ENCODE results near the gene LRRN3.
A peak's percentile ranks its signal among the peaks of the same experiment; 100 is the strongest.

The LRRN3 gene

GRCh38 chr7:111164442-111164841 is 73.5 kb downstream of the LRRN3 start:
- H3K14ac ChIP-seq (ENCODE audit: low read length) = no peak overlapping the region
- no peak overlapping the region for H3K27ac ChIP-seq (replicated peaks; ENCODE audit: low read length)
- no peak overlapping the region for H4K8ac ChIP-seq (ENCODE audit: low read depth, low read length)
- H4K91ac ChIP-seq (ENCODE audit: low read depth, low read length, poor library complexity) = no peak overlapping the region
- H2BK120ac ChIP-seq (ENCODE audit: low read depth, low read length) = no peak overlapping the region
- H2BK12ac ChIP-seq (ENCODE audit: low read length) = no peak overlapping the region
- H2AK5ac ChIP-seq (ENCODE audit: low read depth, low read length) = no peak overlapping the region
- DNase-seq (ENCODE audit: low spot score) = no peak
- H3K9me3 ChIP-seq (replicated peaks in 1 of 2; ENCODE audit: control insufficient read depth in 2 of 2, insufficient read depth in 1 of 2, low read depth in 1 of 2, low read length in 2 of 2) = no peaks in the 10 kb centered on the region
- no peaks in the 10 kb centered on the region for H3K4me1 ChIP-seq (ENCODE audit: control insufficient read depth in 2 of 2, insufficient read depth in 1 of 2, low read depth in 1 of 2, low read length in 2 of 2)
- H3K4ac ChIP-seq (ENCODE audit: low read length) = no peak overlapping the region
- peak overlapping the region; percentile 20 for H3K23ac ChIP-seq (ENCODE audit: low read depth, low read length, poor library complexity)
- no CpG with 5 or more reads among the region's 1 CpG for WGBS, 2 donors (ENCODE audit: extremely low coverage in 2 of 2, insufficient read length in 2 of 2, insufficient replicate concordance in 1 of 2)
- H3K4me2 ChIP-seq (ENCODE audit: insufficient read depth, low read length, poor library complexity, severe bottlenecking) = no peak overlapping the region
- H2BK5ac ChIP-seq (ENCODE audit: low read length) = no peak overlapping the region
- no peak overlapping the region for H3K9ac ChIP-seq (ENCODE audit: low read depth, low read length, poor library complexity)
- H3K36me3 ChIP-seq (replicated peaks in 1 of 2; ENCODE audit: control insufficient read depth in 2 of 2, insufficient read depth in 2 of 2, low read length in 2 of 2) = no peaks in the 10 kb centered on the region
- H2BK15ac ChIP-seq (ENCODE audit: low read length) = no peak overlapping the region
- H2AFZ ChIP-seq (ENCODE audit: low read length) = no peak overlapping the region
- peak overlapping the region in 1 of 2 donors; percentile 46 for H3K4me3 ChIP-seq (ENCODE audit: low read length in 2 of 2)
- H3K27me3 ChIP-seq (ENCODE audit: control insufficient read depth in 3 of 3, insufficient read depth in 3 of 3, low read depth in 1 of 3, low read length in 3 of 3) = no peaks in the 10 kb centered on the region
- H3K18ac ChIP-seq (ENCODE audit: low read length) = no peak overlapping the region
- no peaks in the 10 kb centered on the region for H3K79me1 ChIP-seq (ENCODE audit: low read depth, low read length)

- H2BK5ac ChIP-seq (ENCODE audit: low read length) = no peak overlapping the region
- no peak overlapping the region for H3K9ac ChIP-seq (ENCODE audit: low read depth, low read length, poor library complexity)
- no peak overlapping the region for H4K91ac ChIP-seq (ENCODE audit: low read depth, low read length, poor library complexity)
- no peak overlapping the region for H3K4me2 ChIP-seq (ENCODE audit: insufficient read depth, low read length, poor library complexity, severe bottlenecking)
- no peak overlapping the region for H2BK120ac ChIP-seq (ENCODE audit: low read depth, low read length)
- no peak overlapping the region for H4K8ac ChIP-seq (ENCODE audit: low read depth, low read length)
- no CpG with 5 or more reads among the region's 2 CpGs for WGBS, 2 donors (ENCODE audit: extremely low coverage in 2 of 2, insufficient read length in 2 of 2, insufficient replicate concordance in 1 of 2)
- no peak overlapping the region for H3K27ac ChIP-seq (replicated peaks; ENCODE audit: low read length)
- no peaks in the 10 kb centered on the region for H3K9me3 ChIP-seq (replicated peaks in 1 of 2; ENCODE audit: control insufficient read depth in 2 of 2, insufficient read depth in 1 of 2, low read depth in 1 of 2, low read length in 2 of 2)
- H2BK15ac ChIP-seq (ENCODE audit: low read length) = no peak overlapping the region
- no peak overlapping the region for H3K4ac ChIP-seq (ENCODE audit: low read length)
- H3K27me3 ChIP-seq (ENCODE audit: control insufficient read depth in 3 of 3, insufficient read depth in 3 of 3, low read depth in 1 of 3, low read length in 3 of 3) = no peaks in the 10 kb centered on the region
- H3K14ac ChIP-seq (ENCODE audit: low read length) = no peak overlapping the region
- H2BK12ac ChIP-seq (ENCODE audit: low read length) = no peak overlapping the region
- no peaks in the 10 kb centered on the region for H3K79me1 ChIP-seq (ENCODE audit: low read depth, low read length)
- H3K18ac ChIP-seq (ENCODE audit: low read length) = no peak overlapping the region
- H3K4me3 ChIP-seq (ENCODE audit: low read length in 2 of 2) = no peak overlapping the region
- no peak overlapping the region for H2AK5ac ChIP-seq (ENCODE audit: low read depth, low read length)
- DNase-seq (ENCODE audit: low spot score) = no peak
- no peaks in the 10 kb centered on the region for H3K4me1 ChIP-seq (ENCODE audit: control insufficient read depth in 2 of 2, insufficient read depth in 1 of 2, low read depth in 1 of 2, low read length in 2 of 2)
- H3K36me3 ChIP-seq (replicated peaks in 1 of 2; ENCODE audit: control insufficient read depth in 2 of 2, insufficient read depth in 2 of 2, low read length in 2 of 2) = no peaks in the 10 kb centered on the region
- no peak overlapping the region for H2AFZ ChIP-seq (ENCODE audit: low read length)
- H3K23ac ChIP-seq (ENCODE audit: low read depth, low read length, poor library complexity) = no peak overlapping the region
Observed at GRCh38 chr7:111168182-111168581, 77.3 kb downstream of the LRRN3 start.

- Histone ChIP-seq H4K91ac (ENCODE audit: low read depth, low read length, poor library complexity) (no peak overlapping the region), H3K4me2 (ENCODE audit: insufficient read depth, low read length, poor library complexity, severe bottlenecking) (no peak overlapping the region), H2BK12ac (ENCODE audit: low read length) (no peak overlapping the region), H2BK5ac (ENCODE audit: low read length) (no peak overlapping the region), H3K4me3 (ENCODE audit: low read length in 2 of 2) (no peak overlapping the region), H3K18ac (ENCODE audit: low read length) (no peak overlapping the region), H2AK5ac (ENCODE audit: low read depth, low read length) (no peak overlapping the region), H3K79me1 (ENCODE audit: low read depth, low read length) (no peaks in the 10 kb centered on the region), H3K27me3 (ENCODE audit: control insufficient read depth in 3 of 3, insufficient read depth in 3 of 3, low read depth in 1 of 3, low read length in 3 of 3) (no peaks in the 10 kb centered on the region), H3K23ac (ENCODE audit: low read depth, low read length, poor library complexity) (no peak overlapping the region), H4K8ac (ENCODE audit: low read depth, low read length) (no peak overlapping the region), H3K14ac (ENCODE audit: low read length) (no peak overlapping the region), H3K27ac (replicated peaks; ENCODE audit: low read length) (no peak overlapping the region), H3K4me1 (ENCODE audit: control insufficient read depth in 2 of 2, insufficient read depth in 1 of 2, low read depth in 1 of 2, low read length in 2 of 2) (no peaks in the 10 kb centered on the region), H3K9me3 (replicated peaks in 1 of 2; ENCODE audit: control insufficient read depth in 2 of 2, insufficient read depth in 1 of 2, low read depth in 1 of 2, low read length in 2 of 2) (no peaks in the 10 kb centered on the region), H2AFZ (ENCODE audit: low read length) (no peak overlapping the region), H3K4ac (ENCODE audit: low read length) (no peak overlapping the region), H2BK15ac (ENCODE audit: low read length) (no peak overlapping the region), H3K9ac (ENCODE audit: low read depth, low read length, poor library complexity) (no peak overlapping the region), H3K36me3 (replicated peaks in 1 of 2; ENCODE audit: control insufficient read depth in 2 of 2, insufficient read depth in 2 of 2, low read length in 2 of 2) (no peaks in the 10 kb centered on the region), H2BK120ac (ENCODE audit: low read depth, low read length) (no peak overlapping the region)
- DNase-seq (ENCODE audit: low spot score) = no peak
- whole genome bisulfite sequencing, 2 donors (ENCODE audit: extremely low coverage in 2 of 2, insufficient read length in 2 of 2, insufficient replicate concordance in 1 of 2) = no CpG with 5 or more reads among the region's 2 CpGs
Observed at GRCh38 chr7:111172564-111173257, 81.8 kb downstream of the LRRN3 start.

GRCh38 chr7:111173528-111173927 is 82.6 kb downstream of the LRRN3 start:
- Histone ChIP-seq H3K14ac (ENCODE audit: low read length) (no peak overlapping the region), H3K27ac (replicated peaks; ENCODE audit: low read length) (no peak overlapping the region), H2BK120ac (ENCODE audit: low read depth, low read length) (no peak overlapping the region), H2AK5ac (ENCODE audit: low read depth, low read length) (no peak overlapping the region), H3K9ac (ENCODE audit: low read depth, low read length, poor library complexity) (no peak overlapping the region), H3K18ac (ENCODE audit: low read length) (no peak overlapping the region), H3K4ac (ENCODE audit: low read length) (no peak overlapping the region), H2BK12ac (ENCODE audit: low read length) (no peak overlapping the region), H3K36me3 (replicated peaks in 1 of 2; ENCODE audit: control insufficient read depth in 2 of 2, insufficient read depth in 2 of 2, low read length in 2 of 2) (no peaks in the 10 kb centered on the region), H3K79me1 (ENCODE audit: low read depth, low read length) (no peaks in the 10 kb centered on the region), H3K4me1 (ENCODE audit: control insufficient read depth in 2 of 2, insufficient read depth in 1 of 2, low read depth in 1 of 2, low read length in 2 of 2) (no peaks in the 10 kb centered on the region), H3K4me3 (ENCODE audit: low read length in 2 of 2) (no peak overlapping the region), H3K9me3 (replicated peaks in 1 of 2; ENCODE audit: control insufficient read depth in 2 of 2, insufficient read depth in 1 of 2, low read depth in 1 of 2, low read length in 2 of 2) (no peaks in the 10 kb centered on the region), H4K8ac (ENCODE audit: low read depth, low read length) (no peak overlapping the region), H2BK15ac (ENCODE audit: low read length) (no peak overlapping the region), H2BK5ac (ENCODE audit: low read length) (no peak overlapping the region), H3K4me2 (ENCODE audit: insufficient read depth, low read length, poor library complexity, severe bottlenecking) (no peak overlapping the region), H3K23ac (ENCODE audit: low read depth, low read length, poor library complexity) (no peak overlapping the region), H2AFZ (ENCODE audit: low read length) (no peak overlapping the region), H3K27me3 (ENCODE audit: control insufficient read depth in 3 of 3, insufficient read depth in 3 of 3, low read depth in 1 of 3, low read length in 3 of 3) (no peaks in the 10 kb centered on the region), H4K91ac (ENCODE audit: low read depth, low read length, poor library complexity) (no peak overlapping the region)
- WGBS, 2 donors (ENCODE audit: extremely low coverage in 2 of 2, insufficient read length in 2 of 2, insufficient replicate concordance in 1 of 2) = no CpG with 5 or more reads among the region's 2 CpGs
- DNase-seq (ENCODE audit: low spot score) = no peak
